Measurements from ENCODE around the gene RMI2.

The RMI2 gene

GRCh38 chr16:11386791-11387546, 41.7 kb downstream of the RMI2 start:
- no peak for DNase-seq

- no peak for DNase-seq
Measured at GRCh38 chr16:11389083-11389482, 43.8 kb downstream of the RMI2 start.

- DNase-seq = no peak
Measured at GRCh38 chr16:11389631-11390565, 44.6 kb downstream of the RMI2 start.

- DNase-seq = peak; percentile 93
Measured at GRCh38 chr16:11390573-11391495, 45.6 kb downstream of the RMI2 start.

- DNase-seq = peak; percentile 81
Measured at GRCh38 chr16:11391576-11391975, 46.3 kb downstream of the RMI2 start.

- DNase-seq = no peak
Measured at GRCh38 chr16:11392041-11392581, 46.9 kb downstream of the RMI2 start.

GRCh38 chr16:11393366-11393765, 48.1 kb downstream of the RMI2 start:
- DNase-seq = no peak

GRCh38 chr16:11393861-11394592, 48.8 kb downstream of the RMI2 start:
- DNase-seq = no peak

- DNase-seq = no peak
Measured at GRCh38 chr16:11394593-11394960, 49.3 kb downstream of the RMI2 start.

- no peak for DNase-seq
Measured at GRCh38 chr16:11395008-11395948, 50.0 kb downstream of the RMI2 start.

- DNase-seq = no peak
Measured at GRCh38 chr16:11395949-11396240, 50.6 kb downstream of the RMI2 start.

- DNase-seq = peak; percentile 76
Measured at GRCh38 chr16:11396241-11397048, 51.2 kb downstream of the RMI2 start.

GRCh38 chr16:11398136-11398535, 52.9 kb downstream of the RMI2 start:
- DNase-seq = no peak

GRCh38 chr16:11398851-11399250, 53.6 kb downstream of the RMI2 start:
- no peak for DNase-seq

- DNase-seq = no peak
Measured at GRCh38 chr16:11399261-11399831, 54.1 kb downstream of the RMI2 start.

GRCh38 chr16:11400076-11400475, 54.8 kb downstream of the RMI2 start:
- DNase-seq = no peak
